Activated B cell treated with CpG ODN at 0.5 μM for 24 hours (primary cell): ENCODE data around the gene FOXO3. TPM values are rescaled to one million over a fixed set of nuclear protein-coding genes. Genes with fewer than 3 reads are reported as not detected.

ENCODE experiments used
- ATAC-seq: fragments of 200-7000 bp; cut with Tn5 transposase; one replicate; pipeline ENCODE4 v1.10.0; 2021; ENCODE audit warnings: low read depth, mild to moderate bottlenecking, moderate library complexity
- CTCF ChIA-PET: fragments of 350-600 bp; sonication (Branson Sonifier 250); formaldehyde crosslinking; loops from one replicate; lab custom pipeline; 2021; ENCODE audit warnings: antibody characterized with exemption; lab: Charles Lee
- POLR2A ChIA-PET: fragments of 350-600 bp; sonication (Branson Sonifier 250); formaldehyde crosslinking; loops from one replicate; lab custom pipeline; 2021; ENCODE audit warnings: antibody characterized with exemption; lab: Charles Lee
- DNase-seq: peaks from one replicate; pipeline ENCODE4 v3.0.0; 2022
- H3K27ac Mint-ChIP-seq: one replicate; pipeline ENCODE4 v1.8.0; 2020; ENCODE audit warnings: mixed read lengths
- H3K27me3 Mint-ChIP-seq: one replicate; pipeline ENCODE4 v1.8.0; 2021; ENCODE audit warnings: mixed read lengths
- H3K36me3 Mint-ChIP-seq: one replicate; pipeline ENCODE4 v1.8.0; 2021; ENCODE audit warnings: low read depth, mixed read lengths
- H3K4me1 Mint-ChIP-seq: one replicate; pipeline ENCODE4 v1.8.0; 2021; ENCODE audit warnings: mixed read lengths
- H3K4me3 Mint-ChIP-seq: one replicate; pipeline ENCODE4 v1.8.0; 2020; ENCODE audit warnings: mild to moderate bottlenecking, mixed read lengths
- H3K9me3 Mint-ChIP-seq: one replicate; pipeline ENCODE4 v1.8.0; 2020; ENCODE audit warnings: mixed read lengths
- intact Hi-C: fragments of 100-400 bp; cut with micrococcal nuclease; formaldehyde crosslinking; loops from one replicate; pipeline ENCODE4 v1.15.1; 2024
- total RNA-seq: library from RNA; stranded (reverse); gene quantifications from 2 replicates; pipeline ENCODE4 v1.2.3, GENCODE V29; 2022
- TF ChIP-seq, protein P1 (sequence below): fragments of 200-600 bp; IDR thresholded peaks from one replicate; pipeline ENCODE4 v1.8.0; 2022; ENCODE audit warnings: antibody characterized with exemption, mild to moderate bottlenecking

Gene FOXO3
- total RNA-seq, 1 donor from 2014 or later: 9.4 TPM

DNA sequence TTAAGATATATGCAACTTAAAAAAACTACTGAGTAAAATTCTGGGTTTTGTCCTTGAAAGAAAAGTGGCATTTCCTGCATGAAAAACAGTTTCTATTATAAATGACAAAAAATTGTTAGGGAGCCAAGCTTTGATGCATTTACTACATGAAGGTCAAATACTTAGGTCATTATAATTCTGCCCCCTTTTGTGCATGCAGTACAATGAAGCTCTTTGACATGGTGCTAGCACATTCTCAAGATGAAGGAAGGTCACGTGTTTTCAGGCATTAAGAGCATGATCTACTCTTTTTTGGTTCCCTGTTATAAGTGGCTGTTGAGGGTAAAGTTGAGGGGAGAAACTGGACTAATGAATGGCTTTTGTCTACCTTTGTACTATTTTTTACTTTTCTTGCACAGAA lies 72.7 kb downstream of the FOXO3 start:
- no peaks in the 10 kb centered on the region for H3K36me3 Mint-ChIP-seq
- no peaks in the 10 kb centered on the region for H3K9me3 Mint-ChIP-seq
- POLR2A ChIA-PET: no interaction called here
- CTCF ChIA-PET: no interaction called here
- DNase-seq (no peak), ATAC-seq (no peak)
- TF ChIP-seq, protein P1, sequence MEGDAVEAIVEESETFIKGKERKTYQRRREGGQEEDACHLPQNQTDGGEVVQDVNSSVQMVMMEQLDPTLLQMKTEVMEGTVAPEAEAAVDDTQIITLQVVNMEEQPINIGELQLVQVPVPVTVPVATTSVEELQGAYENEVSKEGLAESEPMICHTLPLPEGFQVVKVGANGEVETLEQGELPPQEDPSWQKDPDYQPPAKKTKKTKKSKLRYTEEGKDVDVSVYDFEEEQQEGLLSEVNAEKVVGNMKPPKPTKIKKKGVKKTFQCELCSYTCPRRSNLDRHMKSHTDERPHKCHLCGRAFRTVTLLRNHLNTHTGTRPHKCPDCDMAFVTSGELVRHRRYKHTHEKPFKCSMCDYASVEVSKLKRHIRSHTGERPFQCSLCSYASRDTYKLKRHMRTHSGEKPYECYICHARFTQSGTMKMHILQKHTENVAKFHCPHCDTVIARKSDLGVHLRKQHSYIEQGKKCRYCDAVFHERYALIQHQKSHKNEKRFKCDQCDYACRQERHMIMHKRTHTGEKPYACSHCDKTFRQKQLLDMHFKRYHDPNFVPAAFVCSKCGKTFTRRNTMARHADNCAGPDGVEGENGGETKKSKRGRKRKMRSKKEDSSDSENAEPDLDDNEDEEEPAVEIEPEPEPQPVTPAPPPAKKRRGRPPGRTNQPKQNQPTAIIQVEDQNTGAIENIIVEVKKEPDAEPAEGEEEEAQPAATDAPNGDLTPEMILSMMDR: no peak
- peaks cover 31% of the 10 kb centered on the region for H3K4me1 Mint-ChIP-seq
- H3K27ac Mint-ChIP-seq: no peak overlapping the region
- intact Hi-C loops: no loop called here
- H3K27me3 Mint-ChIP-seq: no peaks in the 10 kb centered on the region
- no peak overlapping the region for H3K4me3 Mint-ChIP-seq

DNA sequence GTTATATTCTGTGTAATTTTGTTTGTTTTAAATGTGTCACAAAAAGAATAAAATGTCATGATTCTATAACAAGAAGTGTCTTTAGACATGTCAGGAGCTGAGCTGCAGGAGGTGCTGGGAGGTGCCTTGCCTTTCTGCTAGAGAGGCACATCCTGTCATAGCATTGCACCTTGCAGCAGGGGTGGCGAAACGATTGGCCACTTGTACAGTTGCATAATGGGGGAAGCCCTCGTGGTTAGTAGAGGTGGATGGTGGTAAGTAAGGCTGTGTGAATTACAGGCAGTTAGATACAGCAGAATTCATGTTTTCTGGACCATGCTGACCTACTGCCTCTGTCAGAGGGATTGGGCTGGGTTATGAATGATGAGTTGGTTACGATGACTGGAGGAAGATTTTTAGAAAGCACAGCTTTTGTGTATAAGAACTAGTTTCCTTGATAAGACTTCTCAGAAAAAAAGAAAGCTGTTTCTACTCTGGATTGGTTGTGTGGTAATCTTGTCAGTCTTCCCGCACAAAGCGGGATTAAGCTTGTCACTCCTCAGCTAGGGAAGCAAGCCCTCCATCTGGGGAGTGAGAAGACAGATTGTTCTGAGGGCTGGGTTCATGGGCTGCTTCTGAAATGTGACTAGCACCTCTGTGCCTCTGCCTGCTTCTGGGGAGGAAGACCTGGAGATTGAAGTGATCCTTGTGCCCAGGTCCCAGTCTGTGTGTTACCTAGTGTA lies 74.9 kb downstream of the FOXO3 start:
- no peak overlapping the region for H3K4me3 Mint-ChIP-seq
- TF ChIP-seq, protein P1: no peak
- DNase-seq: no peak
- H3K4me1 Mint-ChIP-seq: peaks cover 28% of the 10 kb centered on the region
- peak; percentile 64 for ATAC-seq
- ChIA-PET POLR2A (no interaction called here), CTCF (no interaction called here)
- H3K9me3 Mint-ChIP-seq: no peaks in the 10 kb centered on the region
- H3K36me3 Mint-ChIP-seq: no peaks in the 10 kb centered on the region
- H3K27me3 Mint-ChIP-seq: no peaks in the 10 kb centered on the region
- no peak overlapping the region for H3K27ac Mint-ChIP-seq
- intact Hi-C loops: no loop called here

DNA sequence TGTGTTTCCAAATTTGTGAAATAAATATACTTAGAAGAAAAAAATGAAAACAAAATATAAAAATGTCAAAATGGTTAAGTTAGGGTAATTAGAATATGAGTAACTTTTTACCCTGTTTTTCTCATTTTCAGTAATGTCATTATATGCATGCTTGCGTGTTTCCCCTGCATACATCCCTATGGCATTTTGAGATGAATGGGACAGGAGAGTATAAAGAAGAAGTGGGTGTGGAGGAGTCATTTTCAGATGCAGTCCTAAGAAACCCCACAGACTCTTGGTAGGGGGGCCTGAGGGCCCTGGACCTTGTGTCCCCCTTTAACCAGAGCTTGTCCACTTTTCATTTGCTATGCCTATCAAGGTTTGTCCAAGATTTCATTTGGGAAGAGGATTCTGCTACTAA lies 77.2 kb downstream of the FOXO3 start:
- no peak overlapping the region for H3K27ac Mint-ChIP-seq
- H3K27me3 Mint-ChIP-seq: no peaks in the 10 kb centered on the region
- no peak overlapping the region for H3K4me3 Mint-ChIP-seq
- ChIA-PET CTCF (no interaction called here), POLR2A (interaction anchor here (0.6 kb wide), 1 partner anchor 376 kb away, joined by 5 read pairs; no protein-coding TSS in a partner anchor)
- ATAC-seq: no peak
- no peaks in the 10 kb centered on the region for H3K9me3 Mint-ChIP-seq
- TF ChIP-seq, protein P1: no peak
- DNase-seq: no peak
- no peaks in the 10 kb centered on the region for H3K36me3 Mint-ChIP-seq
- intact Hi-C loops: no loop called here
- peaks cover 25% of the 10 kb centered on the region for H3K4me1 Mint-ChIP-seq

DNA sequence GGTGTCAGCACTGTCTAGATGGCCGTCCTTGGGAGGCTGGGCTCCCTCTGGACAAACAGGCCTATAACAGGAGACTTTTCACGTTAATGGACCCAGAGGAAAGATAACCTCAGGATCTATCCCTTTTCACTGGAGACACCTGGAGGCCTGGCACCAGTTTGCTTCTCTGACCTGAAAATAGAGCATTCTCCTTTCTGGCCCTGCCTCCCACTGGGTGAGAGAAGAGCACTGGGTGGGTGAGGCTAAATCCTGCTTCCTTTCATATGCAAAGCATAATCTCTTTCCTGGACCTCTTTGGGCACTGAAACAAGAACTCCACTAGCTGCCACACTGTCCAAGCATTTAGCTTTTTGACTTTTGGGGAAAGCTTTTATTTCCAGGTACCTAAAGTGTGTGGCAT lies 78.3 kb downstream of the FOXO3 start:
- TF ChIP-seq, protein P1: no peak
- H3K9me3 Mint-ChIP-seq: no peaks in the 10 kb centered on the region
- no peak overlapping the region for H3K4me3 Mint-ChIP-seq
- CTCF ChIA-PET: no interaction called here
- POLR2A ChIA-PET: no interaction called here
- H3K36me3 Mint-ChIP-seq: no peaks in the 10 kb centered on the region
- no peaks in the 10 kb centered on the region for H3K27me3 Mint-ChIP-seq
- intact Hi-C loops: no loop called here
- DNase-seq (no peak), ATAC-seq (no peak)
- H3K27ac Mint-ChIP-seq: no peak overlapping the region
- peaks cover 25% of the 10 kb centered on the region for H3K4me1 Mint-ChIP-seq

DNA sequence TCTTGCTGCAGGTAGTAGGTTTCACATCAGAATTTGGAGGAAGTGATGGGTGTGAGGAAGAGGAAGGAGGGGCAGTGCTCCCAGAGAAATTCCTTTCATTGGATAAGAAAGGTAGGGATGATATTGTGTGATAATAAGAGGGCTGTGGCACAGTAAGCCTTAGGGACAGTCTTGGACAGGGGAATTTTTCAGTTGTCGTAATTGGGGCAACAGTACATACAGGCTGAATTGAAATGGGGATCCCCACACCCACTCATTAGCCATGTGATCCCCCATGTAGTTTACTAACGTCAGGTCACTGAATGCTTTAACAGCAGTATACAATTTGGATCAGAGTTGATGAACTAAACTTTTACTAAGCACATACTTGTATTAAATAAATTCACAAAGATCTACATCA lies 79.4 kb downstream of the FOXO3 start:
- TF ChIP-seq, protein P1: no peak
- Mint-ChIP-seq H3K9me3 (no peaks in the 10 kb centered on the region), H3K4me1 (peaks cover 23% of the 10 kb centered on the region), H3K4me3 (no peak overlapping the region), H3K36me3 (peaks cover under 1% of the 10 kb centered on the region), H3K27me3 (no peaks in the 10 kb centered on the region), H3K27ac (no peak overlapping the region)
- DNase-seq (no peak), ATAC-seq (no peak)
- intact Hi-C loops: no loop called here
- ChIA-PET CTCF (no interaction called here), POLR2A (no interaction called here)
